RKO (cell line): Measurements from ENCODE around the gene IHH.

Experiments used
- DNase-seq: peaks from one replicate; pipeline ENCODE4 v3.0.0-alpha.2; 2016; ENCODE audit warnings: low spot score

Gene IHH

DNA sequence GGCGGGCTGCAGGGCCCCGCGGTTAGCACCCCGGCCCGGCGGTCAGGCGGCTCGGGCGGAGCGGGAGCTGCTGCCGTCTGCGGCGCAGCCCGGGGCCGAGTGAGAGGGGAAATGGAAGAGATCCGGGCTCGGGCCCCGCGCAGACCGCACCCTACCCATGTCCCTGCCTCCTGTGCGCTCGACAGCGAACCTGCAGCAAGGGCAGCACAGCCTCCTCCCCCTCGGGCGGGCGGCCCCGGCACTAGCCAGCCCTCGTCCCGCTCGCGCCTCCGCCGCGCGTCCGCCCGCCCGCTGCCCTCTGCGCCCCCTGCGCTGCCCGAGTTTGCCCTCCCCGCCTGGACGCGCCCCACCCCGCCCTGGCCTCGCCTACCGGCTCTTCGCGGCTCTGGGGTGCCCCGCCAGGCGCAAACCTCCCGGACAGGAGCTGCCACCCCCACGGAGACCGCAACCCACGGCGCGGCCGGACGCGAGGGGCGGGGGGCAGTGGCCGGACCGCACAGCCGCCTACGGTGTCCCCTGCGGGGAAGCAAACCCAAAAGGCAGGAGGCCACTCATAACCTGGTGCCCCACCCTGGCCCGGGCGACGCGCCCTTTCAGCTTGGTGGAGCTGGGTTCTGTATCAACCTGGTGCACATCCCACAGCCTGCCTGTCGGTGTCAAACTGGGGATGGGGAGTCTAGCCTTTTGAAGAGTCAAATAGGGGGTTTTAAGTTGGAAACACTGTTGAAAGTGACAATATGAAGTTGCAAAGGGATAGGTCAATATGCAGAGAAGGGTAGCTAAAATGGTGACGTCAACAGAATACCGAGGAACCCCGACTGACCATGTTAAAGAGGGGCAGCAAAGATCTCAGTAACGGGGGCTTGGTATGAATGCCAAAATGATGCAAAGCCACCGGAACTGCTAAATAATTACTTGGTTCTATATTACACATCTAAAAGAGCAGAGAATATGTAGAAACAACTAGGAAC, at the start of gene IHH:
TSS of gene IHH (minus strand) at position 101 of the 971 bp plus-strand sequence. CDS start 454 bp downstream, outside the sequence.
- DNase-seq = no peak

DNA sequence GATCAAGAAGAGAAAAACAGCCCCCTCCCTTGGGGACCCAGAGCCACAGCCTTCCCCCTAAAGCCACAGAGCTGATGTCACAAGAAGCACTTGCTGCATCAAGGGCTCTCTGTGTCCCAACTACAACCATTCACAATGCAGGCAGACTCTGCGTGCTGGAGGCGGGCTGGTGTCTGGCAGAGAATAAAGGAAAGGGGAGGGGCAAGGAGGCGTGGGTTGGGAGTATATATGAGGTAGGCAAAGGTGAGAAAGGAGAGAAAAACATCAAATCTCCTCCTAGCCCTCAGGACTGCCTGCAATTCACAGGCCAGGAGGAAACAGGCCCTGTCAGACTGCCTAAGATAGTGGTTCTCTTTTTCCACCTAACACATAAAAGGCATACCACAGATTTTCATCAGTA, 48.8 kb upstream of the IHH start:
- DNase-seq = no peak

- DNase-seq = no peak
These were observed 47.0 kb upstream of the IHH start for GRCh38 chr2:219107758-219108157.

DNA sequence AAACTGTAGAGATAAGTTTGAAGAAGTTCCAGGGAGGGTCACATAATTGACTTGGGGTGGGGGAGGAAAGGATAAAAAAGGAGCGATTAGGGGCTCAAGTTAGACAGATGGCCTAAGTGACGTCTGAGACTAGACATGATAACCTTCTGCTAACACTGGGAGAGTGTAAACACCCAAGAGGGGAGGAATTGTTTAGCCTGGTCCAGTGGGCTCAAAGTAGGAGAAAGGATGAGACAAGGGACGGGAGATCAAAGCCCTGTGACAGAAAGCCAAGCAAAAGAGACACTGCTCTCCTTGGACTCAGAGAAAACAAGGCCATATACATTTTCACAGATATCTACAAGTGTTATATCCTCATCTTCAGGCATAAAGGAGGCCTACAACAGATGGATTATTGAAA, 45.5 kb upstream of the IHH start:
- DNase-seq = no peak

GRCh38 chr2:219104107-219105035, 43.6 kb upstream of the IHH start:
- DNase-seq = peak; percentile 54

DNA sequence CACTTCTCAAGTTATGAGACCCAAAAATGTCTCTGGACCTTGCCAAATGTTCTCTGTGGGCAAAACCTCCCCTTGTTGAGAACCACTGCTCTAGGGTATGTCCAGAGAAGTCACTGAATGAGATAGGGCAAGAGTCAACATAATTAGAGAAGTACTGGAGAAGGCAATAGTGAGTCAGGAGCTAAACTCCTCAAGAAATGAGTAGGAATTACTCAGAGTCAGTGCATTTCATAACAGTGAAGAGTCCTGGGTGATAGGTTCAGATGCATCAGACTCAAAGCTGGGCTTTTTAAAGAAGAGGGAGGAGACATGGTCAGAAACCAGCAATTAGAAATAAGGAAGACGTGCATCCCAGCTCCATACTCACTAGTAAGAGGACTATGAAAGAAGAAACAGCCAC, 38.6 kb upstream of the IHH start:
- peak; percentile 52 for DNase-seq

- DNase-seq = no peak
These were observed 34.8 kb upstream of the IHH start for GRCh38 chr2:219095406-219095935.

DNA sequence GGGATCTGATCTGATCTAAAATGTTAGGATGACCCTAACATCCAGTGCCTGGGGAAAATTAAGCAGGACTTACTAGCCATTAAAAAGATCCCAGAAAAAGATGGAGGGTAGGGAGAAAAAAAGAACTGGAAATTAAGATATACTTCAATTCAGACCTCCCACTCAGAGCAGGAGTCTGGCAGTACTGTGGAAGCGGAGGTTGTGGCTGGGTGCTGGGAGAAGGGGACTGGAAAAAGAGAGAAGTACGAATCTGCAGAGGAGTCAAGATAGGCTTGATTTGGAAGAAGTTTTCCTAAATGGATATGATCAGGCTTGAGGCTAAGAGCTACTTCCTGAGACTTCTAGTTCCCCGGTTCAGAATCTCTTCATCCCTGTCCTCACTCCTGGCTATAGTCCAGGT, 33.5 kb upstream of the IHH start:
- no peak for DNase-seq

DNA sequence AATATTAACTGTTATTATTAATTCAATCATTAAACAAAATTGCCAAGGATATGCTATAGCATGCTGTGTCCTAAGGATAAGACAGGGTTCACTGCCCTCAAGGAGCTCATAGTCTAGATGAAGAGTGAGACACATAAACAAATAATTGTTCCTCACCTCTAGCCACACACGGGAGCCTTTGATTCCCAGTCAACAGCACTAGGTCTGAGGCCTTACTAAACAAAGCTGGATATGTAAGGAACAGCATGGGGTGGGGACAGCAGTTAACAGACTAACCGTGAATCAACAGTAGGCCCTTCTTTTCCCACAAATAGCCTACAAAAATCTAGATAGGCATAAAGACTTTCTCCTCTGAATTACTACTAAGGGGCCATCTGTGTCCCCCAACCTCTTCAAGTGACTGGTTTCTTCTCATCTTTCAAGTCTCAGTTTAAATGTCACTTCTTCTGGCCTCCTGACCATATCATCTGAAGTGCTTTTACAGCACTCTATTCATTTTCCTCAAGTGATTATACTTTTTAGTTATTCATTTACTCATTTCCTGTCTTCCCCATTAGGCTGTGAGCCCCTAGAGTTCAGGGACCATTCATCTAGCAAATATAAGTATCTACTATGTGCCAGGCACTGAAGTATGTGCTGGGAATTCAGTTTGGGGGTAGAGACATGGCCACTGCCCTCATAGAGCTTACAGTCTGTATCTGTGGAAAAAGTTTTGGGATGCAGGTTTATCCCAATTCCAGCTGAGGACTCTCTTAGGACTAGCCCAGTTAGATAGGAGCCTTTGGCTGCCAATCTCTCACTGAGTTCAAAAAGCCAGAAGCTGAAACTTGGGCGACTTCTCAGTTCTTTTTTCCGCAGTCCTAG, 29.9 kb upstream of the IHH start:
- DNase-seq = no peak

GRCh38 chr2:219089330-219089729, 28.6 kb upstream of the IHH start:
- DNase-seq = no peak

DNA sequence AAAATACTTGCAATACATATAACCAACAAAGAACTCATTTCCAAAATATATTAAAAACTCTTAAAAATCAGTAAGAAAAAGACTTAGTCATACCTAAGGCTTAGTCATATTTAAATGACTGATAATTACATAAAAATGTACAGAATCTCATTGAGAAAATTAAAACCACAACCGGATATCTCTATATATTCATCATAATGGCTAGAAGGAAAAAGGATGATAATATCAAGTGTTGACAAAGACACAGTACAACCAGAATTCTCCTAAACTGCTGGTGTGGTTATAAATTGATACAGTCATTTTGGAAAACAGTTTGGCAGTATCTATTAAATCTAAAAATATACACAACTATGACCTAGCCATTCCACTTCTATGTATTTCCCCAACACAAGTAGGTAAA, 27.1 kb upstream of the IHH start:
- peak; percentile 18 for DNase-seq

- DNase-seq = no peak
These were observed 26.6 kb upstream of the IHH start for GRCh38 chr2:219087361-219087760.

DNA sequence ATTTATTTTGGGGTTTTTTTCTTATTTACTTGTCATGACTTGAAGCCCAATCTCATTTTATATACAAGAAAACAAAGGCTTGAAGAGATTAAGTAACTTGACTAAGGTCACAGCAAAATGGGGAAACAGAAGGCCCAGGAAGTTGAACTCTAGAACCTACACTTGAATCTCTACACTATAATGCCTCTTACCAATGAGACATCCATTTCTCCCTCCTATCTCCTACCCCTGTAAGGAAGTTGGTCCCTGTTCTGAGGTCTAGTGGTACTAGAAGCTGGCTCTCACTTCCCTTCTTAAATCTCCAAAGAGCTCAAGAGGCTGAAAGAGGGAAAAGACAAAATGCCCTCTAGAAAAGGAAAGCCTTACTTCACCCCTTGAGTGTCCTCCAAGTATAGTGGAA, 25.5 kb upstream of the IHH start:
- no peak for DNase-seq

DNA sequence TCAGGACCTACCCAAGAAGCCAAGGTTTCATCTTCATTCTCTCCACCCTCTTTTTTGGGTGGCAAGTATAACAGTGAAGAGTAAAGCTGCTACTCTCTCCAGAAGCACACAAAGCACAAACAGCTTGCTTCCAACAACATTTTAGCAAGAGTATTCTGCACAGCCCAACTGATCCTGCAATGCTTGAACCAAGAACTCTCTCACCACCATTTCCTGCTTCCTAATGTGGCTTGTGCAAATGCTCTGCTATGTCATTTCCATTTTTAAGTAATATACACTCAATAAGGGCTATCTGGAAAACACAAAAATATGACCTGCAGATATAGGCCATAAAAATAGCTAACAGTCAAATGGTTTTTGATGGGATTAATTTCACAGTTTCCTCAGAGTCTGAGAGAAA, 24.1 kb upstream of the IHH start:
- DNase-seq = no peak

DNA sequence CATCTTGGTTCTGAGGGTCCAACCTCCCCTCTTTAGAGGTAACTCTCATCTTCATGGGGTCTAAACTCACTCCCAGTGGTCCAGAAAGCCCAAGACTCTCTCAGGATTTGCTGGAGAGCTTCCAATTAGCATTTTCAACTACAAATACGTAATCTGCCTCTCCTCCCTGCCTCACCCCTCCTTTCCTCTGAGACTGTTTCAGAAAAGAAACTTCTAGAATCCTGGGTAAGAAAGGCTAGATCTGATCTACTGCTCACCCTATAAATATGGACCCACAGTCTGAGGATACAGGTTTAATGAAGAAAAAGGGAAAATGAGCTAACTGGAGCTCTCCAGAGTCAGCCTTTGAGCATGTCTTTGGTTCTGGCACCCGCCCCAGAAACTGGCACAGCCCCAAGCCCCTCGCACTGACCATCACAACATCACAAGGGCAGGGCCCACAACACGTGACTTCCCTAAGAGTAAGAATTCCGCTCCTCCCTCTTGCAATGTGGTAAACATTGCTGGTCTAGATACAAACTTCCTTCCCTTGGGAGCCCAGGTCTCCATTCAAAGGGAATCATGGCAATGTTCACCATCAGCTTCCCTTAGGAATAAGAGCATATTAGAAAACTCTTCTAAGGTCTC, 21.7 kb upstream of the IHH start:
- DNase-seq = no peak

DNA sequence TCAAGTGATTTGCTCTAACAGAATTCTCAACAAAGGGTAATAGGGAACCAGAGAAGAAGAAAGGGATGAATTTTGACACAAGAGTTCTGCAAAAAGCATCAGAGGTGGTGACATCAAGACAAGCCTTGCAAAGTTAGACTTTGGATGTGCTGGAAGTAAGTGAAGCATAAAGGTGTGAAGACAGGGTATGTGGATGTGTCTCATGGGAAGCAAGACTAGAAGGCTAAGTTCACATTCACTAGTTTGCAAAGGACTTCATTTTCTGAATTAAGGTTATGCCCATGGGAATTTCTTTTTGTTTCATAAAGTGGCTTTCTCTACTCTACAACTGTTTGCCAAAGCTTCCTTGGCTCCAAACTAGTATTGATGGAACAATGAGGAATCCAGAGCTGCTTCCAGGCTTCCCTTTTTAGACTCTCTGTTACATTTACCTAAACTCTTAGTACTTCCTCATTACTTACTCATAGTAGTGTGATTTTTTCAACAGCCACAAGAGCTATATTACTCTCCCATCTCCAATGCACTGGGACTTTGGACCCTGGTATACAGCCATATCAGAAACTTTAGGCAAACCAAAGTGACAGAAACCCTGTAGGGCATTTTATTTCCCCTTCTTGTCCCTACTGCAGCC, 21.1 kb upstream of the IHH start:
- DNase-seq = no peak

- no peak for DNase-seq
These were observed 20.4 kb upstream of the IHH start for GRCh38 chr2:219081096-219081495.

DNA sequence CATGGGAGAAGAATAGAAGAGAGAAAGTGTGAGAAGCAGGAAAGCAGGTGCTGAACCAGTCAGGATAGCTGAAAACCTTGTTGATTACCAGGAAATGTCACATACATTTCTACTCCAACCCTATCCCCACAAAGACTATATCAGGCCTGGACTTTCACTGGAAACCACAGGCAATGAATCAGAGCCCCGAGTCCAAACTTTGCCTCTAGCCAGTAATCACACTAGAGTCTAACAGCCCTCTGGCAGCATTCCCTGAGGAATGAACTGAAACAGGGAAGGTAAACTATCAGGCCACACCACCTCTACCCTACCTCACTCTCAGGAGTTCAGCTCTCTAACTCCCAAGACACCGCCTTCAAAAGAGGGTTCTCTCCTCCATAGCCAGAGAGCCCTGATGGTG, 18.7 kb upstream of the IHH start:
- DNase-seq = no peak

- no peak for DNase-seq
These were observed 18.2 kb upstream of the IHH start for GRCh38 chr2:219078951-219079350.

DNA sequence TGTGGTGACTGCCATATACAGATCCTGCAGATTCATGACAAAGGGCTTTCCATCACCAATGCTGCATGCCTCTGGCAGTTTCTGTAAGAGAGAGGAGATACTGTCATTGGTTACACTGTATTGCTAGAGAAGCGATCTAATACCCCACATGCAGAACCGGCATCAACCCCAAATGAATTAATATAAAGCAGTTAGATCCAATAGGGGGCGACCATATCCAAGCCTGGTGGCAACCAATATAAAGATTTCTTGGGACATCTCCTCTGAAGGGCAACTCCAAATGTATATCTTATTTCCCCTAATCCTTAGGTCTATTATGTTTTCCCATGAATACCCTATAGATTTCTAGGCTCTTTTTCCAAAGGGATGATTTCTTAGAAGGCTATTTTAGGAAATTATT, 17.4 kb upstream of the IHH start:
- DNase-seq = no peak

GRCh38 chr2:219076253-219076652, 15.5 kb upstream of the IHH start:
- DNase-seq = no peak
